ENCODE measurements around the gene ADCY5.

GRCh38 chr3:123310186-123310585 lies 138.7 kb downstream of the ADCY5 start:
- TF ChIP-seq CTCF (conservative IDR thresholded peaks at IDR 0.05) = no peak
- no peak for TF ChIP-seq EZH2 (IDR thresholded peaks at IDR 0.05; ENCODE audit: low read depth)
